OCI-LY1 (cell line): ENCODE results near the gene ASF1B.

ENCODE experiments used
- H2AFZ ChIP-seq: fragments of 200-600 bp; sonication (generic), shearing (Covaris generic); 2 replicates; pipeline ENCODE4 v1.6.0; 2014; ENCODE audit warnings: antibody characterized with exemption, mild to moderate bottlenecking, low read length
- H3F3A ChIP-seq: fragments of 200-600 bp; sonication (generic), shearing (Covaris generic); 2 replicates; pipeline ENCODE4 v1.6.0; 2014; ENCODE audit warnings: mild to moderate bottlenecking, antibody characterized with exemption, low read length, moderate library complexity; ENCODE audit not compliant: insufficient read depth
- H3K27ac ChIP-seq: fragments of 200-600 bp; sonication (generic); 2 replicates; pipeline ENCODE4 v1.5.1; 2014; ENCODE audit warnings: low read length, mixed run types, mild to moderate bottlenecking, low read depth; ENCODE audit not compliant: poor library complexity, severe bottlenecking
- H3K27me3 ChIP-seq: fragments of 200-600 bp; sonication (generic); 2 replicates; pipeline ENCODE4 v1.6.0; 2014; ENCODE audit warnings: antibody characterized with exemption, mild to moderate bottlenecking, low read length, moderate library complexity; ENCODE audit not compliant: insufficient read depth
- H3K36me3 ChIP-seq: fragments of 200-600 bp; sonication (generic); 2 replicates; pipeline ENCODE4 v1.6.1; 2014; ENCODE audit warnings: mild to moderate bottlenecking, antibody characterized with exemption, low read length, moderate library complexity, mixed read lengths; ENCODE audit not compliant: insufficient read depth
- H3K4me1 ChIP-seq: fragments of 200-600 bp; sonication (generic); 2 replicates; pipeline ENCODE4 v1.5.1; 2014; ENCODE audit warnings: mild to moderate bottlenecking, low read length, moderate library complexity; ENCODE audit not compliant: insufficient read depth, severe bottlenecking
- H3K4me2 ChIP-seq: fragments of 200-600 bp; sonication (generic), shearing (Covaris generic); 2 replicates; pipeline ENCODE4 v1.6.1; 2014; ENCODE audit warnings: low read length
- H3K4me3 ChIP-seq: fragments of 200-600 bp; sonication (generic); 2 replicates; pipeline ENCODE4 v1.5.1; 2014; ENCODE audit warnings: low read length, low read depth, mild to moderate bottlenecking, mixed read lengths; ENCODE audit not compliant: poor library complexity, severe bottlenecking
- H3K79me2 ChIP-seq: fragments of 200-600 bp; shearing (Covaris generic); 2 replicates; pipeline ENCODE4 v1.6.1; 2016; ENCODE audit warnings: mixed run types, low read length, mixed read lengths; ENCODE audit not compliant: insufficient read depth
- H3K9ac ChIP-seq: fragments of 200-600 bp; sonication (generic), shearing (Covaris generic); 2 replicates; pipeline ENCODE4 v1.6.1; 2014; ENCODE audit warnings: mild to moderate bottlenecking, low read length, mixed read lengths
- H3K9me2 ChIP-seq: fragments of 200-600 bp; sonication (generic), shearing (Covaris generic); 2 replicates; pipeline ENCODE4 v1.6.1; 2014; ENCODE audit warnings: low read depth, mild to moderate bottlenecking, low read length, mixed read lengths
- H3K9me3 ChIP-seq: fragments of 200-600 bp; shearing (Covaris generic); 2 replicates; pipeline ENCODE4 v1.6.1; 2014; ENCODE audit warnings: low read length, mixed read lengths
- H4K20me1 ChIP-seq: fragments of 200-600 bp; sonication (generic), shearing (Covaris generic); 2 replicates; pipeline ENCODE4 v1.6.0; 2016; ENCODE audit warnings: mild to moderate bottlenecking, low read length; ENCODE audit not compliant: insufficient read depth
- CTCF ChIP-seq: fragments of 200-600 bp; sonication (generic), shearing (Covaris generic); IDR thresholded peaks from 2 replicates; pipeline ENCODE4 v1.5.1; 2017; ENCODE audit warnings: mild to moderate bottlenecking, antibody characterized with exemption, low read length, moderate library complexity, mixed read lengths
- EZH2 ChIP-seq: fragments of 200-600 bp; sonication (generic), shearing (Covaris generic); IDR thresholded peaks from 2 replicates; pipeline ENCODE4 v1.8.0; 2017; ENCODE audit warnings: borderline replicate concordance, mixed run types, mild to moderate bottlenecking, antibody characterized with exemption, low read length, moderate library complexity, mixed read lengths

ASF1B gene

GRCh38 chr19:14093117-14093823, 43.1 kb downstream of the ASF1B start:
- Histone ChIP-seq H3K27me3 (no peaks in the 10 kb centered on the region), H3F3A (no peaks in the 10 kb centered on the region), H3K9me2 (no peaks in the 10 kb centered on the region), H3K79me2 (no peaks in the 10 kb centered on the region), H2AFZ (no peak overlapping the region), H3K9ac (no peak overlapping the region), H3K27ac (no peak overlapping the region), H4K20me1 (no peaks in the 10 kb centered on the region), H3K9me3 (peaks cover 7% of the 10 kb centered on the region), H3K4me1 (peaks cover 18% of the 10 kb centered on the region), H3K4me2 (no peak overlapping the region), H3K36me3 (peaks cover 28% of the 10 kb centered on the region), H3K4me3 (no peak overlapping the region)
- no peak for TF ChIP-seq CTCF
- no peak for TF ChIP-seq EZH2

GRCh38 chr19:14091813-14092462, 44.5 kb downstream of the ASF1B start:
- Histone ChIP-seq H2AFZ (no peak overlapping the region), H3F3A (no peaks in the 10 kb centered on the region), H3K4me2 (peak overlapping the region; percentile 99), H4K20me1 (no peaks in the 10 kb centered on the region), H3K27me3 (no peaks in the 10 kb centered on the region), H3K27ac (peak overlapping the region; percentile 89), H3K4me3 (peak overlapping the region; percentile 95), H3K9ac (peak overlapping the region; percentile 99), H3K36me3 (peaks cover 25% of the 10 kb centered on the region), H3K9me2 (no peaks in the 10 kb centered on the region), H3K9me3 (peaks cover 7% of the 10 kb centered on the region), H3K79me2 (no peaks in the 10 kb centered on the region), H3K4me1 (peaks cover 18% of the 10 kb centered on the region)
- no peak for TF ChIP-seq EZH2
- no peak for TF ChIP-seq CTCF

GRCh38 chr19:14091081-14091812, 45.1 kb downstream of the ASF1B start:
- Histone ChIP-seq H3K9me2 (no peaks in the 10 kb centered on the region), H3K27me3 (no peaks in the 10 kb centered on the region), H3K4me3 (peak overlapping the region; percentile 95), H3K9me3 (peaks cover 7% of the 10 kb centered on the region), H3F3A (no peaks in the 10 kb centered on the region), H3K79me2 (no peaks in the 10 kb centered on the region), H3K4me2 (peak overlapping the region; percentile 99), H2AFZ (no peak overlapping the region), H3K9ac (peak overlapping the region; percentile 99), H4K20me1 (no peaks in the 10 kb centered on the region), H3K27ac (peak overlapping the region; percentile 89), H3K4me1 (peaks cover 18% of the 10 kb centered on the region), H3K36me3 (peaks cover 26% of the 10 kb centered on the region)
- peak; percentile 56 for TF ChIP-seq CTCF
- no peak for TF ChIP-seq EZH2
